Trophoblast cell (in vitro differentiated cells and primary cell): ENCODE data around the gene RAB3GAP2.
A peak's percentile ranks its signal among the peaks of the same experiment; 100 is the strongest.

ENCODE experiments used
- DNase-seq, 2 donors: peaks; one replicate each; pipeline ENCODE4 v3.0.0-alpha.2; 2016
- H2AFZ ChIP-seq: 2 replicates; pipeline ENCODE4 v1.6.1; 2013; ENCODE audit warnings: low read length, moderate library complexity, mild to moderate bottlenecking; ENCODE audit not compliant: insufficient read depth, poor library complexity
- H2AK5ac ChIP-seq: 2 replicates; pipeline ENCODE4 v1.6.1; 2013; ENCODE audit warnings: mild to moderate bottlenecking, low read length
- H2BK120ac ChIP-seq: 2 replicates; pipeline ENCODE4 v1.6.1; 2013; ENCODE audit warnings: low read length, mild to moderate bottlenecking, moderate library complexity; ENCODE audit not compliant: insufficient read depth, poor library complexity
- H2BK12ac ChIP-seq: 2 replicates; pipeline ENCODE4 v1.6.1; 2013; ENCODE audit warnings: mild to moderate bottlenecking, low read length, moderate library complexity
- H2BK5ac ChIP-seq: 2 replicates; pipeline ENCODE4 v1.6.1; 2013; ENCODE audit warnings: low read length, low read depth, moderate library complexity, mild to moderate bottlenecking; ENCODE audit not compliant: poor library complexity
- H3K14ac ChIP-seq: 2 replicates; pipeline ENCODE4 v1.6.1; 2013; ENCODE audit warnings: mild to moderate bottlenecking, low read length
- H3K18ac ChIP-seq: 2 replicates; pipeline ENCODE4 v1.6.1; 2013; ENCODE audit warnings: mild to moderate bottlenecking, low read length
- H3K23ac ChIP-seq: 2 replicates; pipeline ENCODE4 v1.6.1; 2013; ENCODE audit warnings: low read length
- H3K27ac ChIP-seq: 2 replicates; pipeline ENCODE4 v1.5.1; 2013; ENCODE audit warnings: low read depth, mild to moderate bottlenecking, inconsistent platforms, low read length, moderate library complexity
- H3K27me3 ChIP-seq: 2 replicates; pipeline ENCODE4 v1.6.1; 2013; ENCODE audit warnings: inconsistent platforms, mild to moderate bottlenecking, low read length, moderate library complexity; ENCODE audit not compliant: insufficient read depth
- H3K36me3 ChIP-seq, 2 experiments: 1 replicate in 1 of 2; 2 replicates in 1 of 2; pipeline ENCODE4 v1.6.1; 2013; ENCODE audit warnings: low read length in 2 of 2, mild to moderate bottlenecking in 2 of 2, moderate library complexity in 1 of 2; ENCODE audit not compliant: insufficient read depth in 2 of 2, control insufficient read depth in 1 of 2
- H3K4ac ChIP-seq: 2 replicates; pipeline ENCODE4 v1.6.1; 2013; ENCODE audit warnings: low read depth, mild to moderate bottlenecking, low read length, moderate library complexity
- H3K4me1 ChIP-seq, 2 experiments: 1 replicate in 1 of 2; 2 replicates in 1 of 2; pipeline ENCODE4 v1.6.1; 2013; ENCODE audit warnings: low read length in 2 of 2, mild to moderate bottlenecking in 2 of 2, moderate library complexity in 1 of 2; ENCODE audit not compliant: insufficient read depth in 2 of 2, control insufficient read depth in 1 of 2
- H3K4me2 ChIP-seq: 2 replicates; pipeline ENCODE4 v1.6.1; 2013; ENCODE audit warnings: inconsistent platforms, mild to moderate bottlenecking, low read length, moderate library complexity
- H3K4me3 ChIP-seq: 2 replicates; pipeline ENCODE4 v1.5.1; 2013; ENCODE audit warnings: mild to moderate bottlenecking, low read depth, low read length, inconsistent platforms
- H3K79me1 ChIP-seq: one replicate; pipeline ENCODE4 v1.6.1; 2013; ENCODE audit warnings: low read length
- H3K79me2 ChIP-seq: 2 replicates; pipeline ENCODE4 v1.6.1; 2013; ENCODE audit warnings: low read length, mild to moderate bottlenecking; ENCODE audit not compliant: control insufficient read depth, insufficient read depth, poor library complexity
- H3K9ac ChIP-seq: 2 replicates; pipeline ENCODE4 v1.6.1; 2013; ENCODE audit warnings: mild to moderate bottlenecking, low read length
- H3K9me3 ChIP-seq: 2 replicates; pipeline ENCODE4 v1.6.1; 2013; ENCODE audit warnings: low read depth, mild to moderate bottlenecking, control low read depth, inconsistent platforms, low read length; ENCODE audit not compliant: insufficient read depth
- H4K12ac ChIP-seq: 2 replicates; pipeline ENCODE4 v1.6.1; 2013; ENCODE audit warnings: low read depth, mild to moderate bottlenecking, low read length, moderate library complexity
- H4K8ac ChIP-seq: 2 replicates; pipeline ENCODE4 v1.6.1; 2013; ENCODE audit warnings: low read depth, mild to moderate bottlenecking, low read length, moderate library complexity
- H4K91ac ChIP-seq: one replicate; pipeline ENCODE4 v1.6.1; 2013; ENCODE audit warnings: low read depth, mild to moderate bottlenecking, low read length, moderate library complexity
- WGBS: extraction: QIAGEN DNeasy Blood & Tissue Kit; methylation state at CpG from one replicate; pipeline ENCODE4 v1.1.7; 2013; ENCODE audit warnings: missing lambda C conversion rate; ENCODE audit not compliant: insufficient read length, insufficient coverage; ENCODE audit errors: extremely low coverage; 5-methylcytosine and 5-hydroxymethylcytosine counted together

RAB3GAP2 gene

DNA sequence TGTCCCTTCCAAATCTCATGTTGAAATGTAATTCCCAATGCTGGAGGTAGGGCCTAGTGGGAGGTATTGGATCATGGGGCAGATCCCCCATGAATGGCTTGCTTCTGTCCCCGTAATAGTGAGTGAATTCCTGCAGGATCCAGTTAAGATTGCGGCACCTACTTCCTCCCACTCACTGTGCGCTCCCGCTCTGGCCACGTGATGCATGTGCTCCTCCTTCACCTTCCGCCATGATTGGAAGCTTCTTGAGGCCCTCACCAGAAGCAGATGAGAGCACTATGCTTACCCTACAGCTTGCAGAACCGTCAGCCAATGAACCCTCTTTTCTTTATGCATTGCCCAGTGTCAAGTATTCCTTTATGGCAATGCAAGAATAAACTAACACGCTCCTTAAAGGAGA, 14.9 kb upstream of the RAB3GAP2 start:
- Histone ChIP-seq H4K8ac (no peak overlapping the region), H3K4ac (no peak overlapping the region), H3K9me3 (no peaks in the 10 kb centered on the region), H2BK120ac (no peak overlapping the region), H2BK12ac (no peak overlapping the region), H3K18ac (no peak overlapping the region), H3K79me1 (no peaks in the 10 kb centered on the region), H3K27ac (no peak overlapping the region), H4K91ac (no peak overlapping the region), H3K36me3 (no peaks in the 10 kb centered on the region), H3K23ac (no peak overlapping the region), H3K4me1 (no peaks in the 10 kb centered on the region), H3K14ac (no peak overlapping the region), H3K4me2 (no peak overlapping the region), H3K9ac (no peak overlapping the region), H3K79me2 (no peaks in the 10 kb centered on the region), H2BK5ac (no peak overlapping the region), H3K27me3 (no peaks in the 10 kb centered on the region), H4K12ac (no peak overlapping the region), H2AK5ac (no peak overlapping the region), H2AFZ (no peak overlapping the region), H3K4me3 (no peak overlapping the region)
- DNase-seq = no peak
- WGBS = no CpG with 5 or more reads among the region's 8 CpGs

DNA sequence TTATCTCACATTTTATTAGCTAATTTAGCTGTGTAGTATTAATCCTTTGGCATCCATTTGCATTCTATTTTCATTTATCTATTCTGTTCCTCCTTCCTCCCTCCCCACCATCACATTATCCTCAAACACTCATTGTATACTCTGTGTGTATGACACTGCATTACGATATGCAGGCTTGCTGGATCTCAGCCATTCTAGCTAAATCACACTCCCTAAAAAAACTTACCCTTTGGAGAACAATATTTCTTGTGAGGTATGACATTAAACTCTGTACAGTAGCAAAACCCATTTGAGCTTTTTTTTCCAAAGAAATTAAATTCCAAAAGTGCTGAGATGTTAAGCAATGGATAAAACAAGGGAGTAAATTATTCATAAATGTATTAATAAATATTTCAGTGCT, 11.4 kb upstream of the RAB3GAP2 start:
- H3K4ac ChIP-seq = no peak overlapping the region
- H3K9ac ChIP-seq = no peak overlapping the region
- no CpG with 5 or more reads among the region's 1 CpG for WGBS
- H4K8ac ChIP-seq = no peak overlapping the region
- no peaks in the 10 kb centered on the region for H3K4me1 ChIP-seq
- H3K18ac ChIP-seq = no peak overlapping the region
- H2BK5ac ChIP-seq = no peak overlapping the region
- no peak overlapping the region for H2BK120ac ChIP-seq
- H3K14ac ChIP-seq = no peak overlapping the region
- H3K23ac ChIP-seq = no peak overlapping the region
- H3K36me3 ChIP-seq = no peaks in the 10 kb centered on the region
- no peak for DNase-seq
- no peak overlapping the region for H3K4me3 ChIP-seq
- no peaks in the 10 kb centered on the region for H3K79me1 ChIP-seq
- no peak overlapping the region for H2AK5ac ChIP-seq
- H4K12ac ChIP-seq = no peak overlapping the region
- no peaks in the 10 kb centered on the region for H3K9me3 ChIP-seq
- no peaks in the 10 kb centered on the region for H3K27me3 ChIP-seq
- H4K91ac ChIP-seq = no peak overlapping the region
- no peaks in the 10 kb centered on the region for H3K79me2 ChIP-seq
- no peak overlapping the region for H3K4me2 ChIP-seq
- no peak overlapping the region for H2AFZ ChIP-seq
- no peak overlapping the region for H2BK12ac ChIP-seq
- no peak overlapping the region for H3K27ac ChIP-seq

DNA sequence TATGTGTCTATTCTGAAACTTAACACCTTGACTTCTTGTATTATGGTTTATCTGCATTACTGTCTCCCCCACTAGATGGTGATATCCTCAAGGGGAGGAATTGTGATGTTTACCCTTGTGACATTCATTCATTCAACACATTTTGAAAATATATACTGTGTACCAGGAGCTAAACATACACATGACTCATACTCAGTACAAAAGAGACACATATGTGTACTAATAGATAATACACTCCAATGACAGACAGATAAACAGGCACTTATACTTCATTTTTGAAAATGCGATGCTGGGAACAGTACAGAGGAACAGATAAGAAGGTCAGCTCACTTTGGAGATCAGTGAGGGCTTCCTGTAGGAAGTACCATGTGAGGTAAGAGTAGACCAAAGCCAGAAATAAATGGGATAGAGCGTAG, 8.9 kb upstream of the RAB3GAP2 start:
- no peak overlapping the region for H3K18ac ChIP-seq
- H2BK12ac ChIP-seq = no peak overlapping the region
- H3K4me2 ChIP-seq = no peak overlapping the region
- no peak overlapping the region for H3K23ac ChIP-seq
- no peak overlapping the region for H2BK120ac ChIP-seq
- no peak overlapping the region for H3K4ac ChIP-seq
- H3K4me1 ChIP-seq = no peaks in the 10 kb centered on the region
- no peaks in the 10 kb centered on the region for H3K79me2 ChIP-seq
- H3K9ac ChIP-seq = no peak overlapping the region
- H3K14ac ChIP-seq = no peak overlapping the region
- H4K12ac ChIP-seq = no peak overlapping the region
- no peak overlapping the region for H2BK5ac ChIP-seq
- no peak overlapping the region for H3K4me3 ChIP-seq
- H3K27ac ChIP-seq = no peak overlapping the region
- no peak overlapping the region for H4K91ac ChIP-seq
- no peak overlapping the region for H4K8ac ChIP-seq
- H3K27me3 ChIP-seq = no peaks in the 10 kb centered on the region
- no peaks in the 10 kb centered on the region for H3K9me3 ChIP-seq
- no peak overlapping the region for H2AK5ac ChIP-seq
- no peak overlapping the region for H2AFZ ChIP-seq
- H3K79me1 ChIP-seq = no peaks in the 10 kb centered on the region
- no CpG with 5 or more reads among the region's 2 CpGs for WGBS
- no peaks in the 10 kb centered on the region for H3K36me3 ChIP-seq
- DNase-seq = peak in 1 of 2 donors; percentile 54

DNA sequence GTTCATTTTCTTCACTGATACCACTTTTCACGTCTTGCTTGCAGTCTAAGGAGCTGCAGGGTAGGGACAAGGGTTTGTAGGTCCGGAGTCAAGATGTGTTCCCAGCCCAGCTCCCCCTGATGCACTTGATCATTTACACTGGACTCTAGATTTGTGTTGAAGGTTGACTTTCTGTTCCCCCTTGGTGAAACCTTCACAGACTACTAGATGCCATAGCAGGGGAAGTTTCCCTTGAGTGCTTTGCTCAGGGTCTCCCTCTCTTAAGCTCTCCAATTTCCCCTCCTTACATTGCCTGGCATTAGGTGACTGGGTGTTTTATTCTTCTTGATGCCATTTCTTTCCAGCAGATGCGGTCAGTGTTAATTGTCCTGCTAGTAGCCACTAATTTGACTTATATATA, 8.0 kb upstream of the RAB3GAP2 start:
- Histone ChIP-seq H3K9me3 (no peaks in the 10 kb centered on the region), H3K36me3 (no peaks in the 10 kb centered on the region), H3K27me3 (no peaks in the 10 kb centered on the region), H3K23ac (no peak overlapping the region), H3K4ac (no peak overlapping the region), H4K91ac (no peak overlapping the region), H3K79me2 (no peaks in the 10 kb centered on the region), H3K18ac (no peak overlapping the region), H2AFZ (no peak overlapping the region), H2BK12ac (no peak overlapping the region), H2BK5ac (no peak overlapping the region), H2AK5ac (no peak overlapping the region), H3K4me3 (no peak overlapping the region), H3K4me2 (no peak overlapping the region), H3K79me1 (no peaks in the 10 kb centered on the region), H4K8ac (no peak overlapping the region), H3K4me1 (no peaks in the 10 kb centered on the region), H4K12ac (no peak overlapping the region), H2BK120ac (no peak overlapping the region), H3K9ac (no peak overlapping the region), H3K14ac (no peak overlapping the region), H3K27ac (no peak overlapping the region)
- no CpG with 5 or more reads among the region's 3 CpGs for WGBS
- no peak for DNase-seq
